ENCODE data around the gene ACKR3.

DNA sequence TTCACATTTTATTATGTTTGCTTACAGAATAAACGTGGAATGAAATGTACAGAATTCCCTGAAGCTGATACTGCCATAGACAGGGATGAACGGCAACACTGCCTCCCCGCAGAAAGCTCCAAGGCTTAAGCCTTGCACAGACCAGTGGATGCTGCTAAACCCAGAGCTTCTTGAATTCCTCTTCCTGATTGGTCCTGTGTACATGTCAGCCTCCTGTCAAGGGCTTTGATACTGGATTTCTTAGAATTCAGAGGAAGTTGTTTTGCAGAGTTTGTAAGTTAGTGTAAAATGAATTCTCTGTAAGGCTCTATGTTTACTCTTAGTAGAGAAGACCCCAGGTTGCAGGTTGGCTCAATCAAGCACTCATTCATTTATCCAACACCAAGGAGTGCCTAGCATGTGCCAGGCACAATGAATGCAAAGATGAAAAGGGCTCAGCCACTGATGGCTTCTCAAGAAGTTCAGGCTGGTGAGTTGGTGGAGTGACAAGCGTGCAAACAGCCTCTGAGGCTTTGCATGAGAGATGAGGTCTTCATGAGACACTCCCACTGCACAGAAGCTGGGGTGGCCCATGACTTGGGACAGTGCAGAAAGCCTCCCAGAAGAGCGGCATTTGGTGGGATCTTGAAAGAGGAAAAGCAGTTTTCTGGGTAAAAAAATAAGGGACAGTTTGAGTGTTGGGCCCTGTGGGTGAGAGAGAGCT is 50.4 kb downstream of the ACKR3 start:
- no peak for TF ChIP-seq GATA2 (IDR thresholded peaks at IDR 0.05; ENCODE audit: low read depth, low read length)
- no peak for TF ChIP-seq GATA3 (IDR thresholded peaks at IDR 0.05; ENCODE audit: low read depth, low read length)
